Prostate gland (tissue), 2 donors: ENCODE data around the gene AK9. TPM values are rescaled to one million over a fixed set of nuclear protein-coding genes. Genes with fewer than 3 reads are reported as not detected.
"Not testable (repeated sequence)": the region's sequence is repeated elsewhere in the genome, so short reads cannot be mapped to it uniquely, and the experiment has no call there.

ENCODE experiments used
- DNase-seq: peaks from one replicate; pipeline ENCODE4 v3.0.0-alpha.2; 2019; ENCODE audit warnings: low spot score
- H3K27ac ChIP-seq, 2 donors: fragments of 200-600 bp; sonication (generic); 2 replicates each; pipeline ENCODE4 v1.5.1; 2017 to 2019
- H3K27me3 ChIP-seq: fragments of 200-600 bp; sonication (generic); replicated peaks from 2 replicates; pipeline ENCODE4 v1.5.1; 2019; ENCODE audit not compliant: insufficient read depth
- H3K36me3 ChIP-seq, 2 donors: fragments of 200-600 bp; sonication (generic); 1 replicate in 1 of 2; 2 replicates in 1 of 2; pipeline versions ENCODE4 v1.5.1 to v1.8.1; 2017 to 2019
- H3K4me1 ChIP-seq: fragments of 200-600 bp; sonication (generic); replicated peaks from 2 replicates; pipeline ENCODE4 v1.5.1; 2019
- H3K4me3 ChIP-seq, 2 donors: fragments of 200-600 bp; sonication (generic); 2 replicates each; pipeline ENCODE4 v1.5.1; 2017 to 2019
- H3K9me3 ChIP-seq: fragments of 200-600 bp; sonication (generic); 2 replicates; pipeline ENCODE4 v1.5.1; 2017
- CTCF ChIP-seq, 4 experiments: fragments of 200-600 bp in 2 of 4; fragments of 450-650 bp in 2 of 4; sonication (generic) in 2 of 4; IDR thresholded peaks; 1 replicate in 3 of 4; 2 replicates in 1 of 4; pipeline ENCODE4 v1.5.1; 2016 to 2019; ENCODE audit warnings: antibody characterized with exemption in 4 of 4, mild to moderate bottlenecking in 2 of 4, moderate library complexity in 2 of 4
- POLR2A ChIP-seq: fragments of 450-650 bp; IDR thresholded peaks from one replicate; pipeline ENCODE4 v1.6.1; 2016; ENCODE audit warnings: antibody characterized with exemption, mild to moderate bottlenecking
- POLR2AphosphoS5 ChIP-seq: sonication (generic); formaldehyde crosslinking; IDR thresholded peaks from one replicate; pipeline ENCODE4 v1.6.1; 2017; ENCODE audit warnings: antibody characterized with exemption
- WGBS: methylation state at CpG from one replicate; pipeline ENCODE4 v1.1.5; 2018; 5-methylcytosine and 5-hydroxymethylcytosine counted together
- intact Hi-C: fragments of 100-400 bp; cut with DNase I; formaldehyde crosslinking; loops from one replicate; pipeline ENCODE4 v1.14.2; 2022
- total RNA-seq, 2 donors: library from RNA; depleted of rRNA; stranded (reverse); fragments of >200 nt; gene quantifications; one replicate each; pipeline ENCODE4 v1.1.0, GENCODE V29; 2016

AK9 gene
- total RNA-seq, 2 donors from 2014 or later: 4.5 to 22.0 TPM

- Histone ChIP-seq H3K27me3 (no peaks in the 10 kb centered on the region), H3K4me3 (no peak overlapping the region), H3K9me3 (no peaks in the 10 kb centered on the region), H3K4me1 (no peaks in the 10 kb centered on the region), H3K36me3 (no peaks in the 10 kb centered on the region), H3K27ac (no peak overlapping the region)
- intact Hi-C loops: no loop called here
- TF ChIP-seq CTCF (IDR thresholded peaks at IDR 0.05): no peak
- no peak for TF ChIP-seq POLR2A
- TF ChIP-seq POLR2AphosphoS5: no peak
- no peak for DNase-seq
- 36% methylated on average over 2 of the region's 2 CpGs for WGBS
These were observed 3.7 kb downstream of the AK9 start for GRCh38 chr6:109687271-109687761.

- Histone ChIP-seq H3K4me1 (no peaks in the 10 kb centered on the region), H3K36me3 (no peaks in the 10 kb centered on the region), H3K9me3 (no peaks in the 10 kb centered on the region), H3K27me3 (no peaks in the 10 kb centered on the region), H3K27ac (no peak overlapping the region), H3K4me3 (no peak overlapping the region)
- TF ChIP-seq CTCF (IDR thresholded peaks at IDR 0.05) (no peak), POLR2AphosphoS5 (no peak), POLR2A (no peak)
- intact Hi-C loops: no loop called here
- 93% methylated on average over 1 of the region's 1 CpG for WGBS
- DNase-seq: no peak
These were observed 4.3 kb downstream of the AK9 start for GRCh38 chr6:109686566-109687265.

- H3K4me3 ChIP-seq, H3K27me3 ChIP-seq, H3K9me3 ChIP-seq, intact Hi-C loops, H3K27ac ChIP-seq, H3K4me1 ChIP-seq, H3K36me3 ChIP-seq, DNase-seq: not testable (repeated sequence)
- WGBS: 63% methylated on average over 15 of the region's 15 CpGs
These were observed 12.1 kb downstream of the AK9 start for GRCh38 chr6:109678661-109679505.

GRCh38 chr6:109678240-109678639, 12.8 kb downstream of the AK9 start:
- Histone ChIP-seq H3K36me3 (no peaks in the 10 kb centered on the region), H3K27ac (no peak overlapping the region), H3K9me3 (no peaks in the 10 kb centered on the region), H3K4me3 (no peak overlapping the region), H3K4me1 (no peaks in the 10 kb centered on the region), H3K27me3 (no peaks in the 10 kb centered on the region)
- intact Hi-C loops: no loop called here
- no peak for DNase-seq
- TF ChIP-seq CTCF (IDR thresholded peaks at IDR 0.05) (no peak), POLR2A (no peak), POLR2AphosphoS5 (no peak)
- WGBS: 73% methylated on average over 4 of the region's 4 CpGs

- 89% methylated on average over 1 of the region's 1 CpG for WGBS
- no peak overlapping the region for H3K27ac ChIP-seq
- H3K9me3 ChIP-seq: no peaks in the 10 kb centered on the region
- H3K36me3 ChIP-seq: no peaks in the 10 kb centered on the region
- no peak for DNase-seq
- intact Hi-C loops: no loop called here
- TF ChIP-seq POLR2AphosphoS5: no peak
- TF ChIP-seq CTCF (IDR thresholded peaks at IDR 0.05): no peak
- no peak for TF ChIP-seq POLR2A
- H3K27me3 ChIP-seq: no peaks in the 10 kb centered on the region
- no peaks in the 10 kb centered on the region for H3K4me1 ChIP-seq
- H3K4me3 ChIP-seq: no peak overlapping the region
These were observed 14.3 kb downstream of the AK9 start for GRCh38 chr6:109676724-109677123.
